ENCODE data around the gene OR5K4. TPM values are rescaled to one million over a fixed set of nuclear protein-coding genes. Genes with fewer than 3 reads are reported as not detected.

The OR5K4 gene
- not detected in 2 replicates for polyA plus RNA-seq (2014; cell fraction: cytosol; rRNA removed)
- polyA plus RNA-seq (2014; cell fraction: nucleus; rRNA removed): not detected in 2 replicates

GRCh38 chr3:98353554-98353953 is at the start of gene OR5K4:
OR5K4 (plus strand) TSS chr3:98353854; CDS start chr3:98353854, 0 bp downstream.
- no peak for DNase-seq (ENCODE audit: low spot score)

- DNase-seq (ENCODE audit: low spot score): no peak
These were observed 31.6 kb upstream of the OR5K4 start for GRCh38 chr3:98322101-98322500.

GRCh38 chr3:98322686-98323085 is 31.0 kb upstream of the OR5K4 start:
- DNase-seq (ENCODE audit: low spot score): no peak

- no peak for DNase-seq (ENCODE audit: low spot score)
These were observed 30.2 kb upstream of the OR5K4 start for GRCh38 chr3:98323425-98323824.

- DNase-seq (ENCODE audit: low spot score): no peak
These were observed 28.6 kb upstream of the OR5K4 start for GRCh38 chr3:98325055-98325454.

GRCh38 chr3:98326105-98326893 is 27.4 kb upstream of the OR5K4 start:
- DNase-seq (ENCODE audit: low spot score): no peak

- no peak for DNase-seq (ENCODE audit: low spot score)
These were observed 26.7 kb upstream of the OR5K4 start for GRCh38 chr3:98326945-98327344.

GRCh38 chr3:98328933-98329332 is 24.7 kb upstream of the OR5K4 start:
- DNase-seq (ENCODE audit: low spot score): peak; percentile 6

GRCh38 chr3:98329392-98330124 is 24.1 kb upstream of the OR5K4 start:
- DNase-seq (ENCODE audit: low spot score): peak; percentile 81

GRCh38 chr3:98331329-98331728 is 22.3 kb upstream of the OR5K4 start:
- no peak for DNase-seq (ENCODE audit: low spot score)

GRCh38 chr3:98333989-98334606 is 19.6 kb upstream of the OR5K4 start:
- no peak for DNase-seq (ENCODE audit: low spot score)

- DNase-seq (ENCODE audit: low spot score): no peak
These were observed 14.6 kb upstream of the OR5K4 start for GRCh38 chr3:98339031-98339430.

GRCh38 chr3:98341758-98342157 is 11.9 kb upstream of the OR5K4 start:
- no peak for DNase-seq (ENCODE audit: low spot score)

- DNase-seq (ENCODE audit: low spot score): peak; percentile 44
These were observed 9.8 kb upstream of the OR5K4 start for GRCh38 chr3:98343647-98344507.

- no peak for DNase-seq (ENCODE audit: low spot score)
These were observed 3.6 kb upstream of the OR5K4 start for GRCh38 chr3:98350082-98350481.

- no peak for DNase-seq (ENCODE audit: low spot score)
These were observed 5.6 kb downstream of the OR5K4 start for GRCh38 chr3:98359250-98359649.

- no peak for DNase-seq (ENCODE audit: low spot score)
These were observed 6.5 kb downstream of the OR5K4 start for GRCh38 chr3:98359993-98360675.

- DNase-seq (ENCODE audit: low spot score): no peak
These were observed 7.0 kb downstream of the OR5K4 start for GRCh38 chr3:98360681-98361080.

GRCh38 chr3:98361289-98361688 is 7.6 kb downstream of the OR5K4 start:
- DNase-seq (ENCODE audit: low spot score): no peak

- DNase-seq (ENCODE audit: low spot score): no peak
These were observed 14.0 kb downstream of the OR5K4 start for GRCh38 chr3:98367464-98368246.

Measured in SK-N-DZ (cell line).